HL-60 (cell line): ENCODE measurements around the gene SGCA.

Experiments
- DNase-seq, 2 experiments: peaks; one replicate each; pipeline ENCODE4 v3.0.0-alpha.2; 2010 to 2020; ENCODE audit warnings: low read depth in 1 of 2, low spot score in 1 of 2
- H3K27ac ChIP-seq: fragments of 250-450 bp; sonication (Bioruptor Pico); replicated peaks from 2 replicates; pipeline ENCODE4 v1.5.1; 2020; ENCODE audit warnings: mild to moderate bottlenecking, moderate library complexity
- H3K27me3 ChIP-seq: fragments of 250-450 bp; sonication (Bioruptor Pico); 2 replicates; pipeline ENCODE4 v1.5.1; 2021; ENCODE audit warnings: mild to moderate bottlenecking, moderate library complexity; ENCODE audit not compliant: insufficient read depth, poor library complexity, severe bottlenecking
- H3K4me3 ChIP-seq: replicated peaks from 2 replicates; pipeline ENCODE4 v1.5.1; 2011; ENCODE audit warnings: mild to moderate bottlenecking, control low read depth, low read length; ENCODE audit not compliant: insufficient read depth
- CTCF ChIP-seq: IDR thresholded peaks from one replicate; pipeline ENCODE4 v1.5.1; 2011; ENCODE audit warnings: low read length, control low read depth, inconsistent platforms; ENCODE audit not compliant: insufficient read depth
- GABPA ChIP-seq: IDR thresholded peaks from 2 replicates; pipeline ENCODE4 v1.6.1; 2012; ENCODE audit warnings: low read depth
- POLR2AphosphoS5 ChIP-seq: IDR thresholded peaks from 2 replicates; pipeline ENCODE4 v1.6.1; 2012; ENCODE audit warnings: low read depth
- REST ChIP-seq: IDR thresholded peaks from 2 replicates; pipeline ENCODE4 v1.6.1; 2012; ENCODE audit warnings: low read depth; ENCODE audit not compliant: insufficient replicate concordance
- SPI1 ChIP-seq: IDR thresholded peaks from 2 replicates; pipeline ENCODE4 v1.6.1; 2012; ENCODE audit warnings: low read depth, mild to moderate bottlenecking, borderline replicate concordance

SGCA gene

GRCh38 chr17:50146230-50146926 is 19.4 kb upstream of the SGCA start:
- no peak for DNase-seq
- Histone ChIP-seq H3K27me3 (no peaks in the 10 kb centered on the region), H3K4me3 (peak overlapping the region; percentile 79), H3K27ac (peak overlapping the region; percentile 84; the same call in 1 of the 2 replicates)
- TF ChIP-seq POLR2AphosphoS5 = no peak
- TF ChIP-seq REST = no peak
- no peak for TF ChIP-seq SPI1
- no peak for TF ChIP-seq CTCF
- TF ChIP-seq GABPA = no peak

DNA sequence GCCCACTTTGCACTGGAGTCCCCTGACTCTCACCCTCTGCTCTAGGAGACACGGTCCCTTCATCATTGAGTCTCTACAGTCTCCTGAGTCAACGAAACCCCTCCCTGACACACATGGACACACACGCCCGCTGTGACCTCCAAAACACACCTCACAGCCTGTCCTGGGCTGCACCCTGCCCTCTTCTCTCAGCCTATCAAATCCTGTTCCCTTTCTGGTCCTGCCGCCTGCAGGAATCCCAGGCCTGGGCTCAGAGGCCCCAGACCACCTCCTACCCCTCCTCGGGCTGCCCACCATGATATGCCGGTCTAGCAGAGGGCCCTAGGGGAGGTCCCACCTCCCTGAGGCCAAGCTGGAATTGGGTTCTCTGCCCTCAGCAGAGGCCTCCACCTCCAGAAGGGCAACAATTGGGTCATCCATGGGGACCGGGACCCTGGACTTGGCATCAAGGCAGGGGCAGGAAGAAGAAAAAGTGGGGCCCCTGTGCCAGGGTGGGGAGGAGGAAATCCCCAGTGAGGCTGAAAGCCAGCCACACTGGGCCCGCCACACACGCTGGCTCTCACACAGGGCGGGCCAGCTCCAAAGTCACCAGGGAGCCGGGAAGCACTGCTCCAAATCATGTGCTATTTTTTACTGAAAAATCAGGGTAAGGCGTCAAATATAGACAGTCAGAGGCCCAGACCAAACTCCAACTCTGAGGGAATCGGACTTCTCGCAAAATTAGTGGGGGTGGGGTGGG is 18.7 kb upstream of the SGCA start:
- H3K4me3 ChIP-seq = peak overlapping the region; percentile 79
- no peak for TF ChIP-seq POLR2AphosphoS5
- TF ChIP-seq SPI1 = no peak
- TF ChIP-seq REST = no peak
- TF ChIP-seq GABPA = no peak
- no peak for TF ChIP-seq CTCF
- peak overlapping the region; percentile 84 for H3K27ac ChIP-seq
- DNase-seq = no peak
- H3K27me3 ChIP-seq = no peaks in the 10 kb centered on the region

GRCh38 chr17:50147841-50148225 is 18.0 kb upstream of the SGCA start:
- Histone ChIP-seq H3K27ac (peak overlapping the region; percentile 84), H3K4me3 (peak overlapping the region; percentile 79), H3K27me3 (no peaks in the 10 kb centered on the region)
- DNase-seq = no peak
- no peak for TF ChIP-seq REST
- TF ChIP-seq POLR2AphosphoS5 = no peak
- no peak for TF ChIP-seq GABPA
- TF ChIP-seq CTCF = no peak
- no peak for TF ChIP-seq SPI1
